Measurements from ENCODE around the gene TAC4. TPM values are rescaled to one million over a fixed set of nuclear protein-coding genes. Genes with fewer than 3 reads are reported as not detected.

Gene TAC4
- total RNA-seq, 1 donor from 2014 or later: not detected

DNA sequence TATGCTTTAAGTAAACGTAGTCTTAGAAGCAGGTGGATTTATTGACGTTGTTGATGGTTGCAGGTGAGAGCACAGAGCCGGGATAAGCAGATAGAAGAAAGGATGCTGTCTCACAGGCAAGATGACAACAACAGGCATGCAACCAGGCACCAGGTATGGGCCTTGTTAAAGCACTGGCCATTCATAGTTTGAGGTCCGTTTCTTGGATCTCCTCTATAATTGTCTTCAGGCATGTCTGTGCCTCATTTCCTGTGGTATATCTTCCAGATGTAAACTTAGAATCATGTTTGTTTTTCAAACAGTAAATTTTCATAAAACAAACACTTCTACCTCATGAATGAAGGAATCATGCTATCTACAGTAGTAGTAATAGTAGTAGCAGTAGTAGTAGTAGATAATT, 38.8 kb downstream of the TAC4 start:
- DNase-seq (ENCODE audit: low read depth): no peak

DNA sequence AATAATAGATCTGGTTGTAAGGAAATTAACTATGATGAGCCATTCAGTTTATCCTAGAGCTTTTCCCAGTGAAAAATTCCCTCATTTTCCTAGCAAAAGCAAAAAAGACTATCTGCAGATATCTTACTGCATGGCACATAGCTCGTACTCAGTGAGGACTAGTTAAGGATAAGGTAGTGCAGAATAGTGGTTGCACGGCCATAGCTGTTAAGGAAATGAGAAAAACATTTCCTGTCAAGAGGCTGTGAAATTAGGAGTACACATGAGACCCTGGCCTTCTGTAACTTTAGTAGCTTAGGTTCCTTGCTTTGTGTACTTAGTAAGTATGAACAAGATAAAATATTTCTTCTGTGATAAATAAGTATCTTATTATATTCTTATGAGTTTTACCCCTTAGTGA, 49.1 kb downstream of the TAC4 start:
- DNase-seq (ENCODE audit: low read depth): no peak

DNA sequence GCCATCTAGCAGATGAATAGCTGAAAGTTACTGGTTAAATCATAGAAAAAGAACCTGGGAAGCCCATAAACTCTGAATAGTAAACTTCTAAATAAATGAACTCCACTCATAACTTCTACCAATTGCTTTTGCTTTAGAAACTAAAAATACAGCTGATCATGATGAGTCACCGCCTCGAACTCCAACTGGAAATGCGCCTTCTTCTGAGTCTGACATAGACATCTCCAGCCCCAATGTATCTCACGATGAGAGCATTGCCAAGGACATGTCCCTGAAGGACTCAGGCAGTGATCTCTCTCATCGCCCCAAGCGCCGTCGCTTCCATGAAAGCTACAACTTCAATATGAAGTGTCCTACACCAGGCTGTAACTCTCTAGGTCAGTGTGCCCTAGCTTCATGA, 49.7 kb downstream of the TAC4 start:
- DNase-seq (ENCODE audit: low read depth): no peak

DNA sequence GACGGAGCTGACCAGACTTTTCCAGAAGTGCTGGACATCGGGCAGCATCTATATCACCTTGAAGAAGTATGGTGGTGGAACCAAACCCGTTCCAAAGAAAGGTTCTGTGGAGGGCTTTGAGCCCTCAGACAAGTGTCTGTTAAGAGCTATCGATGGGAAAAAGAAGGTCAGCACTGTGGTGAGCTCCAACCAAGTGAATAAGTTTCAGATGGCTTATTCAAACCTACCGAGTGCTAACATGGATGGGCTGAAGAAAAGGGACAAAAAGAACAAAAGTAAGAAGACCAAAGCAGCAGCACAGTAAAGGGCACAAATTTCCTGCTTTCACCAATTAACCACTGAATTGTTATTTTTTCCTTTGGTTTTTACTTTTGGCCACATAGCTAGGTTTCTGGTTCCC, 52.5 kb downstream of the TAC4 start:
- DNase-seq (ENCODE audit: low read depth): no peak

DNA sequence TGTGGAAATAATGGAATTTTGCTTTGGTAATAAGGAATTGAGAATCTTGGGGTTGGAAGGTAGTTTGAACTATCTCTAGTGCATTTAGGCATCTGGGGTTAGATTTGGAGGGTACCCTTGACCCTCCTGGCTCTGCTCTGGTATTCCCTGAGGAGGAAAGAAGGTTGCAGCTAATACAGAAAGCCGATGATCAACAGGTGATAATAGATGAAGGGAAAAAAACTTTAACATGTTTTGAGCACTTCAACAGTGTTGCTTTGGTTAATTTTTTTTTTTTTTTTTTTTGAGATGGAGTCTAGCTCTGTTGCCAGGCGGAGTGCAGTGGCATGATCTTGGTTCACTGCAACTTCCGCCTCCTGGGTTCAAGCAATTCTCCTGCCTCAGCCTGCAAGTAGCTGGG, 54.6 kb downstream of the TAC4 start:
- no peak for DNase-seq (ENCODE audit: low read depth)

DNA sequence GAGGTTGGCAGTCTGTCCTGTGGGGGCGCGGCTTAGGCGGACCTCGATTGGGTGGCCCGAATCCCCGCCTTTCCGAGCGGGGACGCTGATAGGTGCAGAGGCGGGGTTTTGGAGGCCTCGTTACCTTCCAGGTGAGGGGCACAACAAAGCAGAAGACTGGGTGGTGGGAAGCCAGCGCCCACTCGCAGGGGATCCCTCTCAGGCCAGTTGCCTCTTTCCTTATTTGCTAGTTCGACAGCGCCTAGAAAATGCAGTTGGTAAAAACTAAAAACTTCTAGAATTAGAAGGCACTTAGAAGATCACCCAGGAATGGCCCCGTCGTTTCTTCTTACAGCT, 58.7 kb downstream of the TAC4 start:
- DNase-seq (ENCODE audit: low read depth): no peak

DNA sequence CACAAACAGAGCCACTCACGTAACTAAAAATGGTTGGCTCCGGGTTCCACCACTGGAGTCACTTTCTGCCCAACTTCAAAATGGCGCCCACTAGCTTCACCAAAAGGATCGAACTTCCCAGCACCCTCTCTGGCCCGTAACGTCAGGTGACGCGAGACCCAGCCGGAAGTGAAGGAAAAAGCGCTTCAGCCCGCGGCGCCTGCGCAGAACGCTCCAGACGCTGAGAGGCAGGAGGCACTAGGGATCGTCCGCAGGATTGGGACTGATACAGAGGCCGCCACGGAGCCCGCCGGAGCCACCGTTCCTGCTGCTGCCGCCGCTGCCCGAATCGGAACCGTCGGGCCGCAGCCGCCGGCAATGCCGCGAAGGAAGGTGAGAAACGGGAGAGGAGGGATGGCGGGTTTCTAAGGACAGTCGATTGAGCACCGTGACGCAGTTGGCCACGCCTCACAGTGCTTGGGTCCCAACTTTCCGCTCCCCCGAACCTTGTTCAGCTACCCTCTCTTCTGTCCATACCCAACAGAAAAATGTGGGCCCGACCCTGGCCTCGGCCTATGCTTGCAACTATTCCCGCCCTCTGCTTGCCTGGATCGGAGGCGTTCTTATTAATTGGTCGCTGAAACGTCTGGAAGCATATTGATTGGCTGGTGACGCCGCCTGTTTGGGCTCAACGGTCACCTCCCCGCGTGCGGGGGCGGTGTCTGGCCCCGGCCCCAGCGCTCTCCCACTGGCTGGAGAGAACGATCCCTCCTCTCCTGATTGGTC, 59.2 kb downstream of the TAC4 start, which contains the start of gene KAT7:
KAT7 (plus strand) TSS at position 204 of the 765 bp plus-strand sequence; CDS start at position 358, 154 bp downstream.
- peak; percentile 99 for DNase-seq (ENCODE audit: low read depth)

Other genes with a start within 250 kb of the TAC4 start
- 40.3 and 54.2 TPM in 2 replicates for gene SPOP, start 170.0 kb downstream of the TAC4 start, total RNA-seq
- 34.9 and 65.8 TPM in 2 replicates for gene SLC35B1, start 140.1 kb downstream of the TAC4 start, total RNA-seq
- gene FAM117A, start 83.9 kb downstream of the TAC4 start, total RNA-seq: 3.1 and 6.0 TPM in 2 replicates
- gene KAT7, start 59.4 kb downstream of the TAC4 start, total RNA-seq: 21.0 and 47.6 TPM in 2 replicates
- gene DLX4, start 121.1 kb upstream of the TAC4 start, total RNA-seq: 0.25 TPM in 1 of 2 replicates, not detected in the other
- not detected in 2 replicates for gene DLX3, start 147.2 kb upstream of the TAC4 start, total RNA-seq
- 882 and 1,202 TPM in 2 replicates for gene ITGA3, start 208.0 kb upstream of the TAC4 start, total RNA-seq
- 4.2 and 37.9 TPM in 2 replicates for gene PDK2, start 247.3 kb upstream of the TAC4 start, total RNA-seq

Measured in renal cortical epithelial cell (primary cell).